GM21381 (cell line): ENCODE data around the gene POLR1G.
A peak's percentile ranks its signal among the peaks of the same experiment; 100 is the strongest.

Source experiments
- ATAC-seq: cut with Tn5 transposase; IDR thresholded peaks from one replicate; pipeline ENCODE4 v1.9.1; 2021; ENCODE audit warnings: mild to moderate bottlenecking, moderate library complexity; ENCODE audit not compliant: unreplicated experiment

Gene POLR1G

GRCh38 chr19:45443462-45444317, 37.2 kb downstream of the POLR1G start:
- ATAC-seq, result no peak

GRCh38 chr19:45444318-45445041, 38.0 kb downstream of the POLR1G start:
- peak; percentile 57 for ATAC-seq

GRCh38 chr19:45445139-45445538, 38.7 kb downstream of the POLR1G start:
- no peak for ATAC-seq

- no peak for ATAC-seq
Observed at GRCh38 chr19:45446295-45446694, 39.9 kb downstream of the POLR1G start.

GRCh38 chr19:45446944-45447343, 40.5 kb downstream of the POLR1G start:
- ATAC-seq, result no peak

- ATAC-seq, result no peak
Observed at GRCh38 chr19:45448425-45448756, 41.9 kb downstream of the POLR1G start.

GRCh38 chr19:45448887-45449299, 42.4 kb downstream of the POLR1G start:
- ATAC-seq, result no peak

- ATAC-seq, result peak; percentile 10
Observed at GRCh38 chr19:45450012-45450333, 43.5 kb downstream of the POLR1G start.

GRCh38 chr19:45451131-45451849, 44.8 kb downstream of the POLR1G start:
- ATAC-seq, result peak; percentile 13

- no peak for ATAC-seq
Observed at GRCh38 chr19:45451850-45452387, 45.5 kb downstream of the POLR1G start.

GRCh38 chr19:45455707-45456499, 49.5 kb downstream of the POLR1G start:
- no peak for ATAC-seq

- ATAC-seq, result no peak
Observed at GRCh38 chr19:45456500-45456815, 50.0 kb downstream of the POLR1G start.

- ATAC-seq, result no peak
Observed at GRCh38 chr19:45457776-45458175, 51.3 kb downstream of the POLR1G start.
